HUDEP-2 (cell line): ENCODE data around the gene TGM2.

ENCODE experiments used
- DNase-seq, 76 experiments: peaks; one replicate each; lab custom pipeline; 2025; ENCODE audit not compliant: unreplicated experiment in 76 of 76; lab: John Stamatoyannopoulos, UW

TGM2 gene

DNA sequence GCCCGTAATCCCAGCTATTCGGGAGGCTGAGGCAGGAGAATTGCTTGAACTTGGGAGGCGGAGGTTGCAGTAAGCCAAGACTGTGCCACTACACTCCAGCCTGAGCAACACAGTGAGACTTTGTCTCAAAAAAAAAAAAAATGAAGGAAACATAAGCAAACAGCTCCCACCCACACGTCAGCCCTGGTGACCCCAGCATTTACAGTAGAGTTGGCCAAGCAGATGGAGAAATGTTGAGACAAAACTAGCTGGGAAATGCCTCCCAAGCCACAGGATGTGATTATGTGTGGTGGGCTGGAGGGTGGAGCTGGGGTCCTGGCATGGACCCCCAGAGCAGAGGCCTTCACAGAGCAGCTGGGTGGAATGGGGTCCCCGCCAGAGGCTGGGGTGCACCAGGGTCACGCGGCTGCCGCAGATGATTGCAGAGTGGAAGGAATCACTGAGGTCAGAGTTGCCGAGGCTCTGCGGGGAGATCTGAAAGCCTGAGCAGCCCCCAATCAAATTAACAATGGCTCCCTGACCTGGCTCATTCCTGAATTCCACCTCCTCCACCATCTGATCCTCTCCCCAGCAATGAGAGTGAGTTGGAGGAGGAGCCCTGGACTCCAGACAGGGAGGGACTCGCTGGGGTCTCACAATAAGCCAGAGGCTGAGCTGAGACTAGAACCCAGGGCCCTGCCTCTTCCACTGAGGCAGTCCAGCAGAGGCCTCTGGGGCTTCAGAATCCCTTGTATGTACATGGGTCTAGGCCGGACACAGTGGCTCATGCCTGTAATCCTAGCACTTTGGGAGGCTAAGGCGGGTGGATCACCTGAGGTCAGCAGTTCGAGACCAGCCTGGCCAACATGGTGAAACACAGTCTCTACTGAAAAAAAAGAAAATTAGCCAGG lies 34.7 kb upstream of the TGM2 start:
- no peak for DNase-seq

- DNase-seq = no peak
These were observed 33.3 kb upstream of the TGM2 start for GRCh38 chr20:38198238-38198861.

- DNase-seq = no peak
These were observed 32.5 kb upstream of the TGM2 start for GRCh38 chr20:38197619-38198018.

- no peak for DNase-seq
These were observed 32.1 kb upstream of the TGM2 start for GRCh38 chr20:38197217-38197616.

DNA sequence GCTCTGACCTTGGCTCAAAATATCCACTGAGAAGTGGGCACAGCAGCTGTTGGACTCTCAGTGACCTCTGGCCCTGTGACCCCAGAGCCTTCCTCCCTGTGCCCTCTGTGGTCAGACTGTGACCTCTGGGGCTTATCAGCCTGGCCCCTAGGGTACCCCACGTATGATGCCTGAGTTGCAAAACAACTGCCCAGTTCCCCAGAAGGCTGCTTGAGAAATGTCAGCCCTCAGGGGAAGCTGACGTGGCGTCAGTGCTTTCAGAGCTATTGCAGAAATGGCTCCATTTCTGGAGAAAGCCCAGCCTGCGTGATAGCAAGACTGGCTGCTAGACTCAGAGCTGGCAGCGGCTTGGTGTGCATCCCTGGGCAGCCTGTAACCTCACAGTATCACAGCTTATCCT lies 31.5 kb upstream of the TGM2 start:
- no peak for DNase-seq

DNA sequence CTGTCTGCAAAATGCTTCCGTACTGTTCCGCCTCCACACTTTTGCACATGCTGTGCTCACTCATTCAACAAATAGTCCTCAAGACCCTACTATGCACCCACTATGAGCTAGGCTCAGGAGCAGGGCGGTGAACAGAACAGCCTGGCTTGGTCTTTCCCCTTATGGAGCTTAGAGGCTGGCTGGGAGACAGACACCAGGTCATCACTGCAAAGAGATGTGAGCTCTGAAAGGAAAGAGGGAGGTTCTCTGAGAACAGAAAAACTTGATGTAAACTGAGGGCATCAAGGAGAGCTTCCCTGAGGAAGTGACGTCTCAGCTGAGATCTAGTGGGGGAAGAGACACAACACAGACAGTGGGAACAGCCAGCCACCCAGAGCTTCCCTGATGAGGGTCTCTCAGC lies 31.0 kb upstream of the TGM2 start:
- DNase-seq = no peak

DNA sequence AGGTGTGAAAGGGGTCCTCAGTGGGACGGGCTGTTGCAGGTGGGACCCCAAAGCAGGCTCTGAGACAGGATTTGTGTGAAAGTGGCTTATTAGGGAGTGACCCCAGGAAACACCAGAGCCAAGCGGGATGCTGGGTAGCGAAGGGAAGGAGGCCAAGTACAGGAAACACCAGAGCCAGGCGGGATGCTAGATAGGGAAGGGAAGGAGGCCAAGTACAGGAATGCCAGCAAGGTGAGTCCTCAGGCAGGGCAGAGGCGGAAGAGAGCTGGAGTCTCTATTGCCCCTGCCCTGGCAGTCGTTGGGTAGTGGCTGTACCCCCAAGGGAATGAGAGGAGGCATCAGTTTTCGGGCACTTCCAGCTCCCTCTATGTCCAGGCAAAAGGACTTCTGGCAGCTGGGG lies 30.5 kb upstream of the TGM2 start:
- no peak for DNase-seq

DNA sequence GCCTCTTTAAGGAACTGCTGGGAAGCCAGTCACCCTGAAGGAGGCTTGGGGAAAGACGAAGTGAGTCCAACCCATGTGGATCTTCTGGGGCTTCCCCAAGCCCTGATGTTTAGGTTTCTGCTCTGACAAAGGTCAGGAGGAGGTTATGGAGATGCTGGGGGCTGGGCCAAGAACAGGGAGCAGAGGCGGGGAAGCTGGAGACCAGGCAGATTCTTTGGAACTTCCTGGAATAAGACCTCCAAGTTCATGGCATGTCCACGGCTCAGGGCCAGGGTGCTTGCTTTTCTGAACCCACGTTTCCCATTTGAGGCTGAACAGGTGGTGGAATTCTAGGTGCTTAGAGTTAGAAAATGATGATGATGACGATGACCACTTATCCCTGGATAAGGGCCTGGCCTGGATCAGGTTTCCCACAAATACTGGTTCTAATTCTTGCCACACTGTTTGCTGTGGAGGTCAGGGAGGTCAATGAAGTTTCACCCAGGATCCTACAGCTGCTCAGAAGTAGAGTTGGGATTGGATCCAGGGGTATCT lies 30.0 kb upstream of the TGM2 start:
- DNase-seq = no peak

DNA sequence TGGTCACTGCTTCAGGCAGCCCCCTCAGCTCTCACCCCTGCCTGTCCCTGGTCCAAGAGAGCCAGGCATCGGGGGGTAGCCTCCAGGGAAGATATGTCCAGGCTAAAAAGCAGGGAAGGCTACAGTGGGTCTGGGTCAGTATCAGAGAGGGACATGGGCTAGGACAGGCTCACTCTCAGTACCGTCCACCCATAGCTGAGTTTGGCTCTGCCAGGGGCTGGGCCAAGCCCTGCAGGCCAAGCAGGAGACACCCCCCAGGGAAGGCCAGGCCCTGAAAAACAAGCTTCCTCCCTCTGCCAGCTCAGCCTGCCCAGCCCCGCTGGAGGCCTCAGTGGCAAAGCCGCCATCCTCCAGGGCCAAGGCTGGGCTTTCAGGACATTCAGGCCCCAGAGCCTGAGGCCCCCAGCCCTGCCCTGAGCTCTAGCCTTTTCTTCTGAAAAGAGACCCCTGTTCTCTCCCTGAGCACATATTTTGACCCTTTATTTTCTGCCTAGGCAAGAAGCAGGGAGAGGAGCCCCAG lies 28.6 kb upstream of the TGM2 start:
- DNase-seq = no peak

DNA sequence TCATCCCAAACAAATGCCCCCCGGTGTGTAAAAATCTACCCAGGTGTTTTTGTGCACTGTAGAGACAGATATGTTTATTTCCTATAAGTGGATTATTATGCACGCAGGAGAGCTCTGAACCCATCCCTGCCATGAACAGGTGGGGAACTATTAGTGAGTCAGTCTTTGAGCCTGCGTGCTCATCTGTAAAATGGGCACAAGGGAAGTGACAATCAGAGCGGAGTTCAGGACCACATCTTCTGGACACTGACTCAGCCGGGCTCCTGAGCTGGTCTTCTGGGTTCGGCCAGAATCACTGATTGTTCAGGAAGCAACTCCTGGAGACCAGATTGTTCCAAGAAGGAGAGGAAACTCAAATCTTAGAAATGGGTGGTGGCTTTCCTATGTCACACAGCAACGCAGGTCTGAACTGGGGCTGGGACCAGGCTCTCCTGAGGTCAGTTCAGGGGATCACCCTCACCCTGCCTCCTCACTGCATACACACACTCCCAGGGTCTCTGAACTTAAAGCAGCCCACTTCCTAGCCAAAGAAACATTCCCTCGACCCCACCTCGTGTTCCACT lies 27.3 kb upstream of the TGM2 start:
- DNase-seq = no peak

DNA sequence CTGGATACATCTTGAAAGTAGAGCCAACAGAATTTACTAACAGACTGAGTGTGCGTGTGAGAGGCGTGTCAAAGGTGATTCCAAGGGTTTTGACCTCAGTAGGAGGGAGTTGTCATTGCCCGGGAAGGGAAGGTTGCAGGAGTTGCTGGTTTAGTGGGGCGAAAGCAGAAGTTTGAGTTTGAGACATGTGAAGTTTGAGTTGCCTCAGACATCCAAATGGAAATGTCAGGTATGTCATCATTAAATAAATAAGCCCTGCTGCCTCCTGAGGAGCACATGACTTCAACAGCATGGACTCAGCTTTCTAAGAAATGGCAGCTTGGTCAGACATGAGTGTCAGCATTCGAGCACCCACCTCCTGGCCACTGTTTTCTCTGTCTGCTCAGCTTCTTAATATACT lies 26.6 kb upstream of the TGM2 start:
- DNase-seq = no peak

DNA sequence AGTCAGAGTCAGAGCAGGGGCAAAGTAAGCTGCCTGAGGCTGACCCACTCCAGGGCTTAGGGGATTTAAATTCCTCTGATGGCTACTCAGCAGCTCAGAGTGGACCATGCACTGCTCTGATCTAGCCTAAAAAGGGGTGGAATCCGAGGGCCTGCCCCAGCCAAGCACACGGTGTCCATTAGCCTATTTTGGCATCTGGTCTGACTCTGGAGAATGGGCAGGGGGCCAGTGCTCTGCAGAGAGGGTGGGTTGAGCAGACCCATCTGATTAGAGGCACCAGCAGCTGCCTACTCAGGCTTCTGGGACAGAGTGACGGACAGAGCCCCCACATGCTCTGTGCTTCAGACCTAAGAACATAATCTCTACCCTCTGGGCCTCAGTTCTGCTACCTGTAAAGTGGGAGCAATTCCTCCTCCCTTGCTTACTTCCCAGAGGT lies 25.9 kb upstream of the TGM2 start:
- no peak for DNase-seq

DNA sequence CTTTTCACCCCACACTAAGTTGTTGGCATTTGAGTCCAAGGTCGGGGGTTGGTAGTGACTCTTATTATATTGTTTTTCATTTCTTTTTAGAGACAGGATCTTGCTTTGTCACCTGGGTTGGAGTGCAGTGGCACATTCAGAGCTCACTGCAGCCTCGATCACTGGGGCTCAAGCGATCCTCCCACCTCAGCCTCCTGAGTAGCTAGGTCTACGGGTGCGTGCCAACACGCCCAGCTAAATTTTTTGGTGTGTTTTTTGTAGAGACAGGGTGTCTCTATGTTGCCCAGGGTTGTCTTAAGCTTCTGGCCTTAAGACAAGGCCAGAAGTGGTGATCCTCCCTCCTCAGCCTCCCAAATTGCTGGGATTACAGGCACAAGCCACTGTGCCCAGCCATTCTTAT lies 25.1 kb upstream of the TGM2 start:
- no peak for DNase-seq

GRCh38 chr20:38187517-38187916 lies 22.4 kb upstream of the TGM2 start:
- DNase-seq = peak in 2 of 76 experiments; percentile 6 to 12

DNA sequence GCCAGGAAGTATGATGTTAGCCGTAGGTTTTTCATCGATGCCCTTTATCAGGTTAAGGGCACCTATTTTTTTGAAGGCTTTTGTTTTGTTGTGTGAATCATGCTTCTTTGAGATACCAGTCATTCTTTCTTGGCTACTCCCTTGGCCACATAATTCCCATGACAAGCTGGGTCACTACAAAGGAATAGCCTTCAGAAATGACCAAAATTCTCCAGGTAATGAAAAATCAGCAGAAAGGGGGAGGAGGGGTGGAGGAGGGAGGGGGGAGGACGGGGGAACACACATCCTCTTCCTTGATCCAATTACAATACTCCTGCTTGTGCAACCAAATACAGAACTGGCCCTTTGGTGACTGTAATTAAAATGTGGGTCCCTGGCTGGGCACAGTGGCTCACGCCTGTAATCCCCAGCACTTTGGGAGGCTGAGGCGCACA lies 21.7 kb upstream of the TGM2 start:
- no peak for DNase-seq

GRCh38 chr20:38184101-38184500 lies 19.0 kb upstream of the TGM2 start:
- DNase-seq = no peak

GRCh38 chr20:38181971-38182370 lies 16.9 kb upstream of the TGM2 start:
- no peak for DNase-seq

DNA sequence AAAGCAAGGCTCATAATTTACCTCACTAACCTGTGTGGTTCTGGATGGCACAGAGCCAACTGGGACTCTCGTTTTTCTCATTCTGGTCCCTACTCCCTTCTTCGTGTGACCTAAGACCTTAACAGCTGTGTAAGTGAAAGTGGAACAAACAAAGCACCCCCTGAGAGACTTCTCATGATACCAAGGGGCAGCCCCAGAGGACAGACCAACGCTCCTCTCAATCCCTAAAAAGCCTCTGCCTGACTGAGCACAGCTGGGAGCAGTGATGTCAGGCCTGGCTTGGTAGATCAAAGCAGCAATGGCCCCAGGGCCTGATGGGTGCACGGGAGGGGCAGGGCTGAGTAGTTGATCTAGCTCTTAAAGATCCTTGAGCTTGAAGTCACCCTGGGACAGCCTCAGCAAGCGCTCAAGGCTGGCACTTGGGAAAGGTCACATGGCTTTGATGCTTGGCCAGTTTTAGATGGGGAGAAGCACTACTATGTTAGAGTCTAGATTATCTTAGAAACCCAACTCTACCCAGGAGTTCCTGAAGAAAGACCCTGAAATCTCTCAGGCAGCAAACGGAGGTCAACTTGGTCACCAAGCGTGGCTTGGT lies 16.2 kb upstream of the TGM2 start:
- DNase-seq = no peak

DNA sequence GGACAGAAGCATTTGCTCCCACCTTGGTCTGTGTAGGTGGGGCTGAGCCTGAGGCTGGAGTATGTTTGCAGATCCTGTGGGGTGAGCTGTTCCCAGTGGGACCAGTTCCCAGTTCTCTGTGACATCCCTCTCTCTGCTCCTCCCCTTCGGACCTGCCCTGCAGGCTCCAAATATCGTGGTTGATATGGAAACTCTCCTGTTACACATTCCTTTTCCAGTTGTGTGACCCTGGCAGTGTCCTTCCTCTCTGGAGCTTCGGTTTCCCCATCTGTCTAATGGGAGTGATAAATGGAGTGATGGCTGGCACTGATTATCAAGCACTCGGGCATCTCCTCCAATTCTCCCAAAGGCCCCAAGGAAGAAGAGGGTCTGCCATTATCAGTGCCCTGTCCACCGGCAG lies 15.7 kb upstream of the TGM2 start:
- DNase-seq = no peak

GRCh38 chr20:38179846-38180245 lies 14.8 kb upstream of the TGM2 start:
- no peak for DNase-seq

DNA sequence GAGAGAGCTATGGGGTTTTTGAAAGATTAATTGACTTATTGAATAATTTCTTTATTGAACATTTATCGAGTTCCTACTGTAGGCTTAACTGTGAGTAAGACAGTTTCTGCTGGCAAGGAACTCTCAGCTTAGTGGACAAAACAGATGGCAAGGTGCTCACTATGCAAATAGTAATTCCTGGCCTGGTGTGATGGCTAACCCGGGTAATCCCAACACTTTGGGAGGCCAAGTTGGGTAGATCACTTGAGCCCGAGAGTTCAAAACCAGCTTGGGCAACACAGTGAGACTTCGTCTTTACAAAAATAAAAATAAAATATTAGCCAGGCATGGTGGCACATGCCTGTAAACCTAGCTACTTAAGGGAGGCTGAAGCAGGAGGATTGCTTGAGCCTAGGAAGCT lies 13.5 kb upstream of the TGM2 start:
- no peak for DNase-seq
